ENCODE results near the gene PSME2. TPM values are rescaled to one million over a fixed set of nuclear protein-coding genes. Genes with fewer than 3 reads are reported as not detected.

The PSME2 gene
- total and polyA plus RNA-seq, 9 of the 15 experiments (the other 6 are each of a cell fraction or from before 2014, with no cell fraction given): 111 to 579 (median 159) TPM

DNA sequence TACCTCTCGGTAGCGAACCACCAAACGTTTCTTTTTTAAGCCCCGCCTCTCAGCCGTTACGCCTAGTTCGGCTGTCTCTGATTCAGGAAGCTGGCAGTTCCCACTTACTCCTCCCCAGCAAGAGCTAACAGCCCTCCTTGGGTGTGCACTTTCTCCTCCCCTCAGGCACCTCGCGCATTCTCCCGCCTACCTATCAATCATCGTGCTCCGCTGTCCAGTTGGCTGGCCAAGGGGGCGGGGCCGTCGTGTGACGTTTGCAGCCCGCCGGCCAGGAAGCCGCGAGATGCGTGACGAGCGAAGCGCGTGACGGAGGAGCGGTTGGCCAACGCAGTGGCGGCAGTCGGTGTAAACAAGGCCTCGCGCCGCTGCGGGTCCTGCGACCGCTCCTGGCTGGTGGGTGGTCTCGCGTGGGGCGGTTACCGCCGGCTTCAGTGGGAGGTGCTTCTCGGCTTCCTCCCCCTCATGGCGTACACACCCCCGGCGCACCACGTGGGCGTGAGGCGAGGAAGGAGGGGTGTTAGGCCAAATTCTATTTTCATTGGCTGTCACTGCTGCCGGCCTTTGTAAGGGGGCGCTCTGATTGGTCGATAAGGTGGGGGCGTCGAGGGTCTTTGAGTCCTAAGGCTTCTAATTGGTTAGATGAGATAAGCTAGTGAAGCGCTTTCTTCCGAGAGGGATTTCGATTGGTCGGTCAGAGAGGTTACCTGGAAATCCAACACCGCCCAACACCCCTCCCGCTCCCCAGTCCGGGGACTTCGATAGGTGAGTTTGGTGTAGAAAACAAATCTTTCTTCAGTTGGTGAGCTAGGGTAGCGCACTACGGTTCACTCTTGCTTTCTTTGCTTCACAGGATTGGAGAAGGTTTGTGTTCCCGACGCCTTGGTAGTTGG, 31.6 kb downstream of the PSME2 start, which contains the start of the genes DCAF11 and NRL (continued):
- TF ChIP-seq FOXP1 (CRISPR knock-in tag; IDR thresholded peaks at IDR 0.05): peak; percentile 86; the same call in 1 of the 2 replicates
- TF ChIP-seq, protein P1, sequence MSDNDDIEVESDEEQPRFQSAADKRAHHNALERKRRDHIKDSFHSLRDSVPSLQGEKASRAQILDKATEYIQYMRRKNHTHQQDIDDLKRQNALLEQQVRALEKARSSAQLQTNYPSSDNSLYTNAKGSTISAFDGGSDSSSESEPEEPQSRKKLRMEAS (CRISPR knock-in tag; IDR thresholded peaks at IDR 0.05): peak; percentile 97
- TF ChIP-seq, protein P2, sequence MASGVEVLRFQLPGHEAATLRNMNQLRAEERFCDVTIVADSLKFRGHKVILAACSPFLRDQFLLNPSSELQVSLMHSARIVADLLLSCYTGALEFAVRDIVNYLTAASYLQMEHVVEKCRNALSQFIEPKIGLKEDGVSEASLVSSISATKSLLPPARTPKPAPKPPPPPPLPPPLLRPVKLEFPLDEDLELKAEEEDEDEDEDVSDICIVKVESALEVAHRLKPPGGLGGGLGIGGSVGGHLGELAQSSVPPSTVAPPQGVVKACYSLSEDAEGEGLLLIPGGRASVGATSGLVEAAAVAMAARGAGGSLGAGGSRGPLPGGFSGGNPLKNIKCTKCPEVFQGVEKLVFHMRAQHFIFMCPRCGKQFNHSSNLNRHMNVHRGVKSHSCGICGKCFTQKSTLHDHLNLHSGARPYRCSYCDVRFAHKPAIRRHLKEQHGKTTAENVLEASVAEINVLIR (CRISPR knock-in tag; IDR thresholded peaks at IDR 0.05): peak; percentile 83
- TF ChIP-seq, protein P3, sequence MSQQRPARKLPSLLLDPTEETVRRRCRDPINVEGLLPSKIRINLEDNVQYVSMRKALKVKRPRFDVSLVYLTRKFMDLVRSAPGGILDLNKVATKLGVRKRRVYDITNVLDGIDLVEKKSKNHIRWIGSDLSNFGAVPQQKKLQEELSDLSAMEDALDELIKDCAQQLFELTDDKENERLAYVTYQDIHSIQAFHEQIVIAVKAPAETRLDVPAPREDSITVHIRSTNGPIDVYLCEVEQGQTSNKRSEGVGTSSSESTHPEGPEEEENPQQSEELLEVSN (IDR thresholded peaks at IDR 0.05; ENCODE audit: borderline replicate concordance in 1 of 2, extremely low read depth in 1 of 2, insufficient read depth in 1 of 2, insufficient read length in 1 of 2, low read depth in 1 of 2, low read length in 1 of 2, poor library complexity in 1 of 2, severe bottlenecking in 1 of 2): peak in 1 of 2 experiments; percentile 75
- peak; percentile 99 for TF ChIP-seq SP1 (CRISPR knock-in tag; IDR thresholded peaks at IDR 0.05)
- TF ChIP-seq SP2 (IDR thresholded peaks at IDR 0.05; ENCODE audit: extremely low read depth, low read depth, low read length, poor library complexity, severe bottlenecking): peak; percentile 70
- TF ChIP-seq TAF9B (IDR thresholded peaks at IDR 0.05; ENCODE audit: partially characterized antibody): peak; percentile 5
- peak; percentile 91 for TF ChIP-seq RAD51 (IDR thresholded peaks at IDR 0.05; ENCODE audit: borderline replicate concordance, low read depth)
- TF ChIP-seq SIN3A (IDR thresholded peaks at IDR 0.05; ENCODE audit: borderline replicate concordance in 2 of 2, control insufficient read depth in 1 of 2, low read depth in 2 of 2, low read length in 2 of 2): peak; percentile 79 to 80; a peak in 3 of 4 replicates
- peak; percentile 77 for TF ChIP-seq RBM25 (IDR thresholded peaks at IDR 0.05; ENCODE audit: low read depth, low read length, severe bottlenecking)
- peak; percentile 91 for TF ChIP-seq KLF13 (tag; IDR thresholded peaks at IDR 0.05; ENCODE audit: borderline replicate concordance, low read depth)
- peak; percentile 98 for TF ChIP-seq EGR1 (conservative IDR thresholded peaks at IDR 0.05)
- TF ChIP-seq, protein P4, sequence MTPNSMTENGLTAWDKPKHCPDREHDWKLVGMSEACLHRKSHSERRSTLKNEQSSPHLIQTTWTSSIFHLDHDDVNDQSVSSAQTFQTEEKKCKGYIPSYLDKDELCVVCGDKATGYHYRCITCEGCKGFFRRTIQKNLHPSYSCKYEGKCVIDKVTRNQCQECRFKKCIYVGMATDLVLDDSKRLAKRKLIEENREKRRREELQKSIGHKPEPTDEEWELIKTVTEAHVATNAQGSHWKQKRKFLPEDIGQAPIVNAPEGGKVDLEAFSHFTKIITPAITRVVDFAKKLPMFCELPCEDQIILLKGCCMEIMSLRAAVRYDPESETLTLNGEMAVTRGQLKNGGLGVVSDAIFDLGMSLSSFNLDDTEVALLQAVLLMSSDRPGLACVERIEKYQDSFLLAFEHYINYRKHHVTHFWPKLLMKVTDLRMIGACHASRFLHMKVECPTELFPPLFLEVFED (CRISPR knock-in tag; conservative IDR thresholded peaks at IDR 0.05): no peak
- TF ChIP-seq BHLHE40 (IDR thresholded peaks at IDR 0.05; ENCODE audit: low read length): peak; percentile 34
- no peak; the same call in 1 of the 2 replicates for TF ChIP-seq GATAD2B (IDR thresholded peaks at IDR 0.05; ENCODE audit: borderline replicate concordance)
- peak; percentile 60 to 71 for TF ChIP-seq MAZ (CRISPR knock-in tag; conservative IDR thresholded peaks at IDR 0.05 in 1 of 2, IDR thresholded peaks at IDR 0.05 in 1 of 2)
- peak; percentile 45 for TF ChIP-seq HMGN3 (IDR thresholded peaks at IDR 0.05; ENCODE audit: borderline replicate concordance, extremely low read depth, insufficient read length, low read depth, low read length)
- TF ChIP-seq HDAC1 (IDR thresholded peaks at IDR 0.05): peak in 1 of 2 experiments; percentile 98; a peak in 2 of 4 replicates
- TF ChIP-seq, protein P5, sequence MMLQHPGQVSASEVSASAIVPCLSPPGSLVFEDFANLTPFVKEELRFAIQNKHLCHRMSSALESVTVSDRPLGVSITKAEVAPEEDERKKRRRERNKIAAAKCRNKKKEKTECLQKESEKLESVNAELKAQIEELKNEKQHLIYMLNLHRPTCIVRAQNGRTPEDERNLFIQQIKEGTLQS (IDR thresholded peaks at IDR 0.05): peak; percentile 34; the same call in 1 of the 2 replicates
- TF ChIP-seq, protein P5 (CRISPR knock-in tag; conservative IDR thresholded peaks at IDR 0.05): no peak

Data from K562 (cell line).